Astrocyte (in vitro differentiated cells and primary cell): ENCODE results near the gene OASL. TPM values are rescaled to one million over a fixed set of nuclear protein-coding genes. Genes with fewer than 3 reads are reported as not detected.
"Not testable (repeated sequence)": the region's sequence is repeated elsewhere in the genome, so short reads cannot be mapped to it uniquely, and the experiment has no call there.

Experiments
- DNase-seq: peaks from one replicate; pipeline ENCODE4 v3.0.0-alpha.2; 2010; ENCODE audit warnings: low read depth
- FAIRE-seq: peaks from 2 replicates; lab custom pipeline; 2011; peaks lifted over from hg19 to GRCh38; lab: Jason Lieb, UNC
- H2AFZ ChIP-seq: 2 replicates; pipeline ENCODE4 v1.6.0; 2012; ENCODE audit warnings: low read depth, low read length, inconsistent platforms
- H3K27ac ChIP-seq: 2 replicates; pipeline ENCODE4 v1.5.1; 2011; ENCODE audit warnings: low read depth, low read length, inconsistent platforms
- H3K27me3 ChIP-seq: 2 replicates; pipeline ENCODE4 v1.6.0; 2011; ENCODE audit warnings: low read length, inconsistent platforms; ENCODE audit not compliant: insufficient read depth
- H3K36me3 ChIP-seq: 2 replicates; pipeline ENCODE4 v1.5.1; 2011; ENCODE audit warnings: low read length, inconsistent platforms; ENCODE audit not compliant: insufficient read depth
- H3K4me1 ChIP-seq: 2 replicates; pipeline ENCODE4 v1.5.1; 2011; ENCODE audit warnings: low read length, inconsistent platforms; ENCODE audit not compliant: insufficient read depth
- H3K4me2 ChIP-seq: 2 replicates; pipeline ENCODE4 v1.6.0; 2012; ENCODE audit warnings: low read length, inconsistent platforms
- H3K4me3 ChIP-seq: 2 replicates; pipeline ENCODE4 v1.5.1; 2011; ENCODE audit warnings: low read depth, mild to moderate bottlenecking, low read length, inconsistent platforms; ENCODE audit not compliant: insufficient read depth
- H3K79me2 ChIP-seq: 2 replicates; pipeline ENCODE4 v1.6.0; 2012; ENCODE audit warnings: mild to moderate bottlenecking, low read length, inconsistent platforms; ENCODE audit not compliant: insufficient read depth
- H3K9ac ChIP-seq: 2 replicates; pipeline ENCODE4 v1.6.0; 2012; ENCODE audit warnings: mild to moderate bottlenecking, low read length, inconsistent platforms
- H3K9me3 ChIP-seq: 2 replicates; pipeline ENCODE4 v1.5.1; 2012; ENCODE audit warnings: low read depth, mild to moderate bottlenecking, low read length, inconsistent platforms; ENCODE audit not compliant: insufficient read depth
- H4K20me1 ChIP-seq: 2 replicates; pipeline ENCODE4 v1.6.0; 2012; ENCODE audit warnings: low read length, inconsistent platforms; ENCODE audit not compliant: insufficient read depth
- H3K27ac Mint-ChIP-seq: one replicate; pipeline ENCODE4 v1.8.0; 2021; ENCODE audit warnings: mild to moderate bottlenecking, mixed read lengths; ENCODE audit not compliant: unreplicated experiment
- H3K27me3 Mint-ChIP-seq: one replicate; pipeline ENCODE4 v1.8.0; 2021; ENCODE audit warnings: low read depth, mixed read lengths; ENCODE audit not compliant: unreplicated experiment
- H3K36me3 Mint-ChIP-seq: one replicate; pipeline ENCODE4 v1.8.0; 2021; ENCODE audit warnings: low read depth, mixed read lengths; ENCODE audit not compliant: unreplicated experiment
- H3K4me1 Mint-ChIP-seq: one replicate; pipeline ENCODE4 v1.8.0; 2021; ENCODE audit warnings: low read depth, mixed read lengths; ENCODE audit not compliant: unreplicated experiment
- H3K4me3 Mint-ChIP-seq: one replicate; pipeline ENCODE4 v1.8.0; 2021; ENCODE audit warnings: mild to moderate bottlenecking, moderate library complexity, mixed read lengths; ENCODE audit not compliant: unreplicated experiment
- H3K9me3 Mint-ChIP-seq: one replicate; pipeline ENCODE4 v1.8.0; 2021; ENCODE audit warnings: mild to moderate bottlenecking, mixed read lengths; ENCODE audit not compliant: unreplicated experiment
- CTCF ChIP-seq: IDR thresholded peaks from 2 replicates; pipeline ENCODE4 v1.5.1; 2011; ENCODE audit warnings: low read depth, mild to moderate bottlenecking, inconsistent platforms, low read length, moderate library complexity; ENCODE audit not compliant: insufficient read depth
- EZH2 ChIP-seq: IDR thresholded peaks from 2 replicates; pipeline ENCODE4 v1.6.1; 2012; ENCODE audit warnings: mild to moderate bottlenecking, low read length, inconsistent platforms; ENCODE audit not compliant: insufficient read depth
- total RNA-seq: library from RNA; stranded (reverse); gene quantifications from 2 replicates; pipeline ENCODE4 v1.2.1, GENCODE V29; 2021

The OASL gene
- total RNA-seq, 1 donor from 2014 or later: 0.75 TPM

GRCh38 chr12:121080909-121081308, 41.9 kb upstream of the OASL start:
- Histone ChIP-seq H4K20me1 (no peaks in the 10 kb centered on the region), H3K4me2 (no peak overlapping the region), H3K79me2 (no peaks in the 10 kb centered on the region), H3K9ac (no peak overlapping the region), H3K9me3 (no peaks in the 10 kb centered on the region), H3K36me3 (no peaks in the 10 kb centered on the region), H3K4me1 (no peaks in the 10 kb centered on the region), H3K27ac (no peak overlapping the region), H3K4me3 (no peak overlapping the region), H3K27me3 (no peaks in the 10 kb centered on the region), H2AFZ (no peak overlapping the region)
- H3K4me1 Mint-ChIP-seq: no peaks in the 10 kb centered on the region
- H3K27me3 Mint-ChIP-seq: peaks cover 16% of the 10 kb centered on the region
- H3K27ac Mint-ChIP-seq: no peak overlapping the region
- no peak overlapping the region for H3K4me3 Mint-ChIP-seq
- FAIRE-seq: no peak
- no peaks in the 10 kb centered on the region for H3K36me3 Mint-ChIP-seq
- no peak for DNase-seq
- TF ChIP-seq EZH2 (no peak), CTCF (no peak)
- peaks cover 2% of the 10 kb centered on the region for H3K9me3 Mint-ChIP-seq

- Mint-ChIP-seq H3K4me3 (no peak overlapping the region), H3K4me1 (no peaks in the 10 kb centered on the region), H3K36me3 (no peaks in the 10 kb centered on the region), H3K27me3 (peaks cover 14% of the 10 kb centered on the region), H3K9me3 (peaks cover under 1% of the 10 kb centered on the region), H3K27ac (no peak overlapping the region)
- Histone ChIP-seq H3K4me2 (no peak overlapping the region), H3K9ac (no peak overlapping the region), H3K27me3 (no peaks in the 10 kb centered on the region), H3K4me3 (no peak overlapping the region), H2AFZ (no peak overlapping the region), H3K4me1 (no peaks in the 10 kb centered on the region), H4K20me1 (no peaks in the 10 kb centered on the region), H3K9me3 (no peaks in the 10 kb centered on the region), H3K27ac (no peak overlapping the region), H3K36me3 (no peaks in the 10 kb centered on the region), H3K79me2 (no peaks in the 10 kb centered on the region)
- TF ChIP-seq CTCF (no peak), EZH2 (no peak)
- DNase-seq (no peak), FAIRE-seq (no peak)
Measured at GRCh38 chr12:121079736-121080272, 40.8 kb upstream of the OASL start.

- not testable (repeated sequence) for H3K4me3 Mint-ChIP-seq
Measured at GRCh38 chr12:121077440-121077839, 38.4 kb upstream of the OASL start.

GRCh38 chr12:121075911-121076310, 36.9 kb upstream of the OASL start:
- H3K4me3 ChIP-seq, DNase-seq, H3K27me3 Mint-ChIP-seq, H3K79me2 ChIP-seq, H3K4me2 ChIP-seq, H3K4me1 ChIP-seq, H3K27ac Mint-ChIP-seq, H4K20me1 ChIP-seq, H3K9me3 ChIP-seq, H3K36me3 Mint-ChIP-seq, FAIRE-seq, H3K4me3 Mint-ChIP-seq, H3K27me3 ChIP-seq, H2AFZ ChIP-seq, H3K9ac ChIP-seq, H3K4me1 Mint-ChIP-seq, H3K27ac ChIP-seq, H3K36me3 ChIP-seq: not testable (repeated sequence)
- H3K9me3 Mint-ChIP-seq: peaks cover 11% of the 10 kb centered on the region

More at GRCh38 chr12:121077440-121077839, 38.4 kb upstream of the OASL start:
- not testable (repeated sequence) for H3K4me2 ChIP-seq, H4K20me1 ChIP-seq, H3K27ac Mint-ChIP-seq, H3K9ac ChIP-seq, H3K27ac ChIP-seq, H2AFZ ChIP-seq, H3K4me3 ChIP-seq, H3K27me3 Mint-ChIP-seq, H3K9me3 Mint-ChIP-seq, DNase-seq, H3K79me2 ChIP-seq, FAIRE-seq, H3K9me3 ChIP-seq, H3K36me3 Mint-ChIP-seq, H3K4me1 ChIP-seq, H3K4me1 Mint-ChIP-seq, H3K27me3 ChIP-seq, H3K36me3 ChIP-seq
